K562 (cell line): ENCODE data around the gene OR8B2. TPM values are rescaled to one million over a fixed set of nuclear protein-coding genes. Genes with fewer than 3 reads are reported as not detected.

Experiments
- ATAC-seq: fragments of 200-7000 bp; cut with Tn5 transposase; 3 replicates; pipeline ENCODE4 v1.9.1; 2020; ENCODE audit warnings: moderate library complexity
- BruUV-seq: library from RNA; stranded (reverse); fragments of 400-500 nt; replicated peaks from 2 replicates; lab custom pipeline; 2021; lab: Mats Ljungman, UMichigan
- CTCF ChIA-PET: fragments of 300-600 bp; formaldehyde crosslinking; extraction: SDS; loops from one replicate; lab custom pipeline; 2021; ENCODE audit warnings: low intra/inter-chr PET ratio; lab: Yijun Ruan, JAX
- POLR2A ChIA-PET: fragments of 300-600, 350-650 bp; sonication (Branson Sonifier 250); formaldehyde crosslinking; extraction: SDS; loops from one replicate; lab custom pipeline; 2021; ENCODE audit warnings: antibody characterized with exemption, inconsistent platforms; lab: Yijun Ruan, JAX
- DNase-seq, 4 experiments: peaks; one replicate each; pipeline versions ENCODE4 v3.0.0 to v3.0.0-alpha.2; 2011 to 2018; ENCODE audit warnings: low spot score in 3 of 4, mixed read lengths in 3 of 4; ENCODE audit errors: extremely low read depth in 1 of 4
- FAIRE-seq: peaks from 2 replicates; lab custom pipeline; 2011; peaks lifted over from hg19 to GRCh38; lab: Jason Lieb, UNC
- H2AFZ ChIP-seq: 2 replicates; pipeline ENCODE4 v1.6.0; 2011; ENCODE audit warnings: low read depth, low read length, control low read depth, inconsistent platforms
- H3K27ac ChIP-seq: fragments of 200-600 bp; 3 replicates; pipeline ENCODE4 v1.8.0; 2011; ENCODE audit warnings: low read depth, mild to moderate bottlenecking, control low read depth, inconsistent platforms, low read length, moderate library complexity, mixed read lengths; ENCODE audit errors: extremely low read depth
- H3K27me3 ChIP-seq, 2 experiments: fragments of 300-600 bp in 1 of 2; 2 replicates in 1 of 2; 3 replicates in 1 of 2; pipeline versions ENCODE4 v1.6.0 to v1.8.0; 2011; ENCODE audit warnings: inconsistent platforms in 2 of 2, low read length in 2 of 2, mild to moderate bottlenecking in 1 of 2, mixed read lengths in 1 of 2, moderate library complexity in 1 of 2; ENCODE audit not compliant: control insufficient read depth in 2 of 2, insufficient read depth in 2 of 2
- H3K36me3 ChIP-seq: fragments of 300-600 bp; 3 replicates; pipeline ENCODE4 v1.8.0; 2011; ENCODE audit warnings: mild to moderate bottlenecking, low read length, inconsistent platforms; ENCODE audit not compliant: control insufficient read depth, insufficient read depth
- H3K4me1 ChIP-seq, 2 experiments: fragments of 200-600 bp in 1 of 2; replicated peaks in 1 of 2; 2 replicates in 1 of 2; 3 replicates in 1 of 2; pipeline versions ENCODE4 v1.5.1 to v1.8.0; 2011; ENCODE audit warnings: inconsistent platforms in 2 of 2, low read length in 2 of 2, mild to moderate bottlenecking in 1 of 2, mixed read lengths in 1 of 2, moderate library complexity in 1 of 2; ENCODE audit not compliant: control insufficient read depth in 2 of 2, insufficient read depth in 2 of 2
- H3K4me2 ChIP-seq: 2 replicates; pipeline ENCODE4 v1.6.1; 2011; ENCODE audit warnings: low read length, control low read depth, inconsistent platforms, mixed read lengths; ENCODE audit not compliant: insufficient read depth
- H3K4me3 ChIP-seq: fragments of 200-600 bp; sonication (generic), shearing (Covaris generic); 2 replicates; pipeline ENCODE4 v1.5.1; 2016; ENCODE audit warnings: control low read depth, inconsistent platforms
- H3K79me2 ChIP-seq: fragments of 200-600 bp; 3 replicates; pipeline ENCODE4 v1.8.0; 2011; ENCODE audit warnings: low read length, inconsistent platforms; ENCODE audit not compliant: control insufficient read depth, insufficient read depth
- H3K9ac ChIP-seq, 2 experiments: 2 replicates each; pipeline versions ENCODE4 v1.6.0 to v1.6.1; 2011; ENCODE audit warnings: low read depth in 2 of 2, low read length in 2 of 2, control low read depth in 1 of 2, inconsistent platforms in 1 of 2, mild to moderate bottlenecking in 1 of 2, mixed read lengths in 1 of 2; ENCODE audit not compliant: insufficient read depth in 1 of 2
- H3K9me1 ChIP-seq: one replicate; pipeline ENCODE4 v1.6.0; 2011; ENCODE audit warnings: inconsistent platforms, mild to moderate bottlenecking, low read length, moderate library complexity; ENCODE audit not compliant: control insufficient read depth, insufficient read depth
- H3K9me3 ChIP-seq: replicated peaks from 2 replicates; pipeline ENCODE4 v1.5.1; 2011; ENCODE audit warnings: low read depth, low read length, inconsistent platforms; ENCODE audit not compliant: control insufficient read depth, insufficient read depth
- H4K20me1 ChIP-seq: replicated peaks from 2 replicates; pipeline ENCODE4 v1.6.1; 2011; ENCODE audit warnings: low read length, inconsistent platforms, mixed read lengths; ENCODE audit not compliant: control insufficient read depth, insufficient read depth
- ARID1B ChIP-seq: fragments of 450-650 bp; IDR thresholded peaks from 2 replicates; pipeline ENCODE4 v1.6.1; 2016; ENCODE audit warnings: antibody characterized with exemption, mild to moderate bottlenecking, inconsistent platforms
- BCLAF1 ChIP-seq, 2 experiments: fragments of 450-650 bp in 1 of 2; IDR thresholded peaks; 2 replicates each; pipeline ENCODE4 v1.6.1; 2011 to 2017; ENCODE audit warnings: low read depth in 2 of 2, antibody characterized with exemption in 1 of 2, borderline replicate concordance in 1 of 2, low read length in 1 of 2, mild to moderate bottlenecking in 1 of 2, mixed read lengths in 1 of 2; ENCODE audit not compliant: control insufficient read depth in 1 of 2
- CBFA2T3 ChIP-seq: fragments of 450-650 bp; IDR thresholded peaks from 2 replicates; pipeline ENCODE4 v1.6.1; 2017
- CEBPG ChIP-seq, 3 experiments: fragments of 200-800 bp in 1 of 3; sonication (Bioruptor generic) in 1 of 3; sonication (generic) in 1 of 3; formaldehyde crosslinking in 1 of 3; IDR thresholded peaks in 2 of 3; conservative IDR thresholded peaks in 1 of 3; 2 replicates each; pipeline versions ENCODE4 v1.6.1 to v1.8.0; 2016 to 2022; ENCODE audit warnings: missing compliant biosample characterization in 2 of 3, missing genetic modification characterization in 2 of 3, mild to moderate bottlenecking in 1 of 3, missing genetic modification reagents in 1 of 3
- HINFP ChIP-seq: fragments of 450-650 bp; conservative IDR thresholded peaks from 2 replicates; pipeline ENCODE4 v1.6.1; 2016; ENCODE audit warnings: missing genetic modification characterization, low read depth, mild to moderate bottlenecking, control low read depth, missing compliant biosample characterization
- HIVEP1 ChIP-seq: fragments of 250-450 bp; sonication (Bioruptor Pico); IDR thresholded peaks from 2 replicates; pipeline ENCODE4 v1.4.0; 2020; ENCODE audit warnings: mild to moderate bottlenecking
- MAFF ChIP-seq: IDR thresholded peaks from 2 replicates; pipeline ENCODE4 v1.6.1; 2012; ENCODE audit warnings: low read length, improper control_type of control experiment
- NFIC ChIP-seq: fragments of 450-650 bp; IDR thresholded peaks from 2 replicates; pipeline ENCODE4 v1.6.1; 2017; ENCODE audit warnings: mild to moderate bottlenecking, inconsistent platforms
- SMARCA4 ChIP-seq: fragments of 450-650 bp; IDR thresholded peaks from 2 replicates; pipeline ENCODE4 v1.6.1; 2016
- TAL1 ChIP-seq: fragments of 450-650 bp; IDR thresholded peaks from 2 replicates; pipeline ENCODE4 v1.6.1; 2016; ENCODE audit warnings: mild to moderate bottlenecking
- TCF7L2 ChIP-seq: fragments of 150-350 bp; IDR thresholded peaks from 2 replicates; pipeline ENCODE4 v1.6.1; 2016; ENCODE audit warnings: low read depth, mild to moderate bottlenecking, low read length, moderate library complexity
- TRIM24 ChIP-seq, 2 experiments: fragments of 450-650 bp; IDR thresholded peaks; 2 replicates each; pipeline ENCODE4 v1.6.1; 2016
- ZBTB11 ChIP-seq, 3 experiments: fragments of 200-800 bp in 1 of 3; fragments of 250-450 bp in 1 of 3; fragments of 450-650 bp in 1 of 3; sonication (Bioruptor Pico) in 1 of 3; sonication (Bioruptor generic) in 1 of 3; formaldehyde crosslinking in 1 of 3; IDR thresholded peaks; 2 replicates each; pipeline versions ENCODE4 v1.6.1 to v1.8.0; 2016 to 2022; ENCODE audit warnings: mild to moderate bottlenecking in 2 of 3, missing genetic modification characterization in 2 of 3, missing compliant biosample characterization in 1 of 3, moderate library complexity in 1 of 3
- ZBTB17 ChIP-seq: fragments of 450-650 bp; formaldehyde crosslinking; IDR thresholded peaks from 2 replicates; pipeline ENCODE4 v1.4.0; 2020; ENCODE audit warnings: mild to moderate bottlenecking
- ZNF124 ChIP-seq: sonication (generic); formaldehyde crosslinking; IDR thresholded peaks from 2 replicates; pipeline ENCODE4 v1.8.1; 2022; ENCODE audit warnings: missing genetic modification reagents
- WGBS: fragments of 100-300 bp; shearing (Covaris generic); methylation state at CpG from one replicate; pipeline ENCODE4 v1.1.6; 2016; ENCODE audit warnings: low coverage, mixed read lengths; ENCODE audit not compliant: insufficient coverage; ENCODE audit errors: missing lambda C conversion rate; 5-methylcytosine and 5-hydroxymethylcytosine counted together
- in situ Hi-C: fragments of 300-500 bp; cut with MboI; formaldehyde crosslinking; loops from 4 replicates; pipeline ENCODE4 v1.15.0; 2018; ENCODE audit warnings: inconsistent platforms, mixed read lengths
- intact Hi-C: fragments of 100-400 bp; cut with micrococcal nuclease; formaldehyde crosslinking; loops from 2 replicates; pipeline ENCODE4 v1.14.2; 2022
- polyA plus RNA-seq, 8 experiments: library from polyadenylated mRNA; depleted of rRNA in 4 of 8; stranded (reverse) in 5 of 8; unstranded in 3 of 8; fragments of >200 nt; fragmentation: Nextera tagmentation in 2 of 8; fragmentation: Illumina TruSeq in 1 of 8; extraction: Ambion mirVana in 2 of 8; extraction: Trizol in 1 of 8; gene quantifications; 2 replicates each; pipeline versions ENCODE4 v1.2.1 to v1.2.3, GENCODE V29; 2011 to 2014; ENCODE audit warnings: inconsistent platforms in 1 of 8, missing spikeins in 1 of 8
- total RNA-seq, 7 experiments: library from RNA; depleted of rRNA in 6 of 7; stranded (reverse); fragments of >200 nt in 6 of 7; fragmentation: Illumina TruSeq in 2 of 7; extraction: Trizol in 2 of 7; gene quantifications; 2 replicates each; pipeline versions ENCODE4 v1.2.1 to v1.2.3, GENCODE V29; 2011 to 2021; ENCODE audit warnings: low replicate concordance in 1 of 7

OR8B2 gene
- total and polyA plus RNA-seq, 9 of the 15 experiments (the other 6 are each of a cell fraction or from before 2014, with no cell fraction given), result 0.56 TPM; not detected in 8

GRCh38 chr11:124376280-124376679 is 8.0 kb downstream of the OR8B2 start:
- no peak overlapping the region for H3K9ac ChIP-seq
- DNase-seq (peak in 1 of 4 experiments; percentile 6), ATAC-seq (no peak), FAIRE-seq (no peak)
- no peaks in the 10 kb centered on the region for H3K79me2 ChIP-seq
- BruUV-seq, result no TSS peak
- WGBS, result 14% methylated on average over 3 of the region's 3 CpGs
- H3K4me1 ChIP-seq, result no peaks in the 10 kb centered on the region; a peak in 1 of 5 replicates
- no peaks in the 10 kb centered on the region for H3K9me3 ChIP-seq
- no peak overlapping the region for H3K27ac ChIP-seq
- in situ Hi-C loops (no loop called here), intact Hi-C loops (no loop called here)
- H4K20me1 ChIP-seq, result no peaks in the 10 kb centered on the region
- ChIA-PET POLR2A (interaction anchor here (0.8 kb wide), 1 partner anchor 190 kb away, joined by 5 read pairs; no protein-coding TSS in a partner anchor), CTCF (no interaction called here)
- no peaks in the 10 kb centered on the region for H3K9me1 ChIP-seq
- H3K27me3 ChIP-seq, result no peaks in the 10 kb centered on the region
- H3K4me2 ChIP-seq, result no peak overlapping the region
- H3K36me3 ChIP-seq, result no peaks in the 10 kb centered on the region
- H2AFZ ChIP-seq, result no peak overlapping the region
- no peak overlapping the region for H3K4me3 ChIP-seq
- TF ChIP-seq CBFA2T3 (peak; percentile 28; the same call in 1 of the 2 replicates), ZBTB17 (CRISPR knock-in tag) (no peak), TCF7L2 (no peak), BCLAF1 (IDR thresholded peaks at IDR 0.05; ENCODE audit: borderline replicate concordance in 1 of 2, control insufficient read depth in 1 of 2, low read depth in 2 of 2, low read length in 1 of 2) (no peak), CEBPG (CRISPR knock-in tag; IDR thresholded peaks at IDR 0.05) (peak; percentile 32; the same call in 1 of the 2 replicates), CEBPG (tag; conservative IDR thresholded peaks at IDR 0.05 in 1 of 2, IDR thresholded peaks at IDR 0.05 in 1 of 2) (peak in 1 of 2 experiments; percentile 63; a peak in 2 of 4 replicates), SMARCA4 (0 out of 2 replicates have a peak, but pooled peaks have one; percentile 44), TAL1 (peak; percentile 38), HINFP (tag) (no peak), HIVEP1 (CRISPR knock-in tag) (no peak), TRIM24 (IDR thresholded peaks at IDR 0.05) (peak; percentile 81 to 85; a peak in 2 of 4 replicates), ARID1B (peak; percentile 47), ZBTB11 (CRISPR knock-in tag; IDR thresholded peaks at IDR 0.05) (no peak), MAFF (no peak), NFIC (no peak), ZNF124 (CRISPR knock-in tag) (no peak)
